A673 (cell line): Measurements from ENCODE around the gene FBN1. TPM values are rescaled to one million over a fixed set of nuclear protein-coding genes. Genes with fewer than 3 reads are reported as not detected.

Experiments used
- BruUV-seq: library from RNA; stranded (reverse); fragments of 400-500 nt; replicated peaks from 2 replicates; lab custom pipeline; 2021; lab: Mats Ljungman, UMichigan
- CTCF ChIA-PET: fragments of 300-600 bp; sonication (Branson Sonifier 250); formaldehyde crosslinking; loops from one replicate; lab custom pipeline; 2022; ENCODE audit warnings: antibody characterized with exemption; lab: Charles Lee
- POLR2A ChIA-PET: fragments of 300-600 bp; sonication (Branson Sonifier 250); formaldehyde crosslinking; loops from one replicate; lab custom pipeline; 2022; ENCODE audit warnings: antibody characterized with exemption; ENCODE audit not compliant: low non-redundant PET; lab: Charles Lee
- DNase-seq: peaks from one replicate; pipeline ENCODE4 v3.0.0-alpha.2; 2015; ENCODE audit warnings: low spot score
- H3K27ac ChIP-seq: fragments of 200-600 bp; sonication (generic); 2 replicates; pipeline ENCODE4 v1.5.1; 2016; ENCODE audit warnings: mixed run types, low read depth, mild to moderate bottlenecking, mixed read lengths, antibody characterized with exemption, low read length; ENCODE audit not compliant: poor library complexity, severe bottlenecking
- H3K27me3 ChIP-seq: fragments of 200-600 bp; sonication (generic); replicated peaks from 2 replicates; pipeline ENCODE4 v1.6.1; 2017; ENCODE audit warnings: mixed run types, low read depth, mild to moderate bottlenecking, mixed read lengths, antibody characterized with exemption, low read length; ENCODE audit not compliant: insufficient read depth, poor library complexity
- H3K36me3 ChIP-seq: fragments of 200-600 bp; sonication (generic); 2 replicates; pipeline ENCODE4 v1.6.1; 2016; ENCODE audit warnings: mixed run types, mild to moderate bottlenecking, mixed read lengths, antibody characterized with exemption, low read length; ENCODE audit not compliant: insufficient read depth, poor library complexity, severe bottlenecking
- H3K4me1 ChIP-seq: fragments of 200-600 bp; sonication (generic); 2 replicates; pipeline ENCODE4 v1.6.1; 2017; ENCODE audit warnings: mixed run types, mild to moderate bottlenecking, mixed read lengths, antibody characterized with exemption, low read length; ENCODE audit not compliant: insufficient read depth, poor library complexity, severe bottlenecking
- H3K4me3 ChIP-seq: fragments of 200-600 bp; sonication (generic); 2 replicates; pipeline ENCODE4 v1.5.1; 2016; ENCODE audit warnings: low read depth, mixed run types, mild to moderate bottlenecking, mixed read lengths, low read length; ENCODE audit not compliant: poor library complexity, severe bottlenecking
- H3K9me3 ChIP-seq: fragments of 200-600 bp; sonication (generic); 2 replicates; pipeline ENCODE4 v1.6.1; 2016; ENCODE audit warnings: mixed run types, low read depth, mild to moderate bottlenecking, mixed read lengths, antibody characterized with exemption, low read length; ENCODE audit not compliant: poor library complexity, severe bottlenecking
- EZH2 ChIP-seq: fragments of 200-600 bp; sonication (generic); IDR thresholded peaks from 2 replicates; pipeline ENCODE4 v1.6.1; 2017; ENCODE audit warnings: borderline replicate concordance, low read depth, mild to moderate bottlenecking, mixed read lengths, antibody characterized with exemption, low read length; ENCODE audit not compliant: poor library complexity, severe bottlenecking
- intact Hi-C: fragments of 100-400 bp; cut with micrococcal nuclease; formaldehyde crosslinking; loops from one replicate; pipeline ENCODE4 v1.10.0; 2022; ENCODE audit not compliant: unreplicated experiment
- total RNA-seq: library from RNA; stranded (reverse); gene quantifications from 2 replicates; pipeline ENCODE4 v1.2.3, GENCODE V29; 2021
- TF ChIP-seq, protein P1 (sequence below): fragments of 300-800, 200-600 bp; sonication (generic); conservative IDR thresholded peaks from 2 replicates; pipeline ENCODE4 v1.5.1; 2017; ENCODE audit warnings: low read depth, mild to moderate bottlenecking, antibody characterized with exemption, low read length, moderate library complexity, mixed read lengths

The FBN1 gene
- total RNA-seq, 1 experiment from 2014 or later = 25.4 TPM

DNA sequence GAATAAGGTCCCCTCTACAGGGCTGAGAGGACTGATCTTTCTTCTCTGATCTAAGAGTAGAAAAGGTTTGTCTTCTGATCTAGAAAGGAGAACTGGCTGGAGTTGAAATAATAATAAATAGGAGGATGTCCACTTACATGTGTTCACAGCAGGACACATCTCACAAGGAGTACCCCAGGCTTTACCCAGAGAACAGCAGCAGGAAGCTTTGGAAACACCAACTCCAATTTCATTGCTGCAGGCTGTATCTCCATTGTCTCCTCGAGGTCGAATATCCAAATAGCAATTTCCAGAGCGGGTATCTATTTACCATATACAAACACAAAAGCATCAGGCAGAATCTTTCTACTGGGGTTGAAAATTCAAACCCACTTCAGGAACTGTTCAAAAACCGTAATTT lies 177.7 kb downstream of the FBN1 start:
- Histone ChIP-seq H3K36me3 (no peaks in the 10 kb centered on the region), H3K4me1 (peaks cover 3% of the 10 kb centered on the region), H3K9me3 (no peaks in the 10 kb centered on the region), H3K4me3 (no peak overlapping the region), H3K27ac (no peak overlapping the region), H3K27me3 (no peaks in the 10 kb centered on the region)
- intact Hi-C loops = no loop called here
- ChIA-PET CTCF (no interaction called here), POLR2A (no interaction called here)
- DNase-seq = no peak
- TF ChIP-seq, protein P1, sequence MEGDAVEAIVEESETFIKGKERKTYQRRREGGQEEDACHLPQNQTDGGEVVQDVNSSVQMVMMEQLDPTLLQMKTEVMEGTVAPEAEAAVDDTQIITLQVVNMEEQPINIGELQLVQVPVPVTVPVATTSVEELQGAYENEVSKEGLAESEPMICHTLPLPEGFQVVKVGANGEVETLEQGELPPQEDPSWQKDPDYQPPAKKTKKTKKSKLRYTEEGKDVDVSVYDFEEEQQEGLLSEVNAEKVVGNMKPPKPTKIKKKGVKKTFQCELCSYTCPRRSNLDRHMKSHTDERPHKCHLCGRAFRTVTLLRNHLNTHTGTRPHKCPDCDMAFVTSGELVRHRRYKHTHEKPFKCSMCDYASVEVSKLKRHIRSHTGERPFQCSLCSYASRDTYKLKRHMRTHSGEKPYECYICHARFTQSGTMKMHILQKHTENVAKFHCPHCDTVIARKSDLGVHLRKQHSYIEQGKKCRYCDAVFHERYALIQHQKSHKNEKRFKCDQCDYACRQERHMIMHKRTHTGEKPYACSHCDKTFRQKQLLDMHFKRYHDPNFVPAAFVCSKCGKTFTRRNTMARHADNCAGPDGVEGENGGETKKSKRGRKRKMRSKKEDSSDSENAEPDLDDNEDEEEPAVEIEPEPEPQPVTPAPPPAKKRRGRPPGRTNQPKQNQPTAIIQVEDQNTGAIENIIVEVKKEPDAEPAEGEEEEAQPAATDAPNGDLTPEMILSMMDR = no peak
- TF ChIP-seq EZH2 = no peak
- BruUV-seq = no TSS peak

DNA sequence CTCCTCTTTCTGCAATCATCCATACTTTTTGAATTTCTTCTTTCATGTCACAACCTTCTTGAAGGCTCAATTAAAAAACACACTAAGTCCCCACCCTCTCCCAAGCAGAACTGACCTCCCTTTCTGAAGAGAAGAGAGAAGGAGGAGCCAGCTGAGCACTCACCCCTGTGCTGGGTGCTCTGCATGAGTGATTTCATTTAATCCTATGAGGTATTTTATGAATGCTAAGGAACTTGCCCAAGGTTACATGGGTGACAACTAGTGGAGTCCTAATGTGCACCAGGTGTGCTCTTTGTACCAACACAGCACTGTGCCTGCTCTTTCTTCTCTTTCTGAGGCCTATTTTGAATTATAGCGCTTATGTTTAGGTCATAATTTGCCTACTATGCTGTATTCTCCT lies 178.7 kb downstream of the FBN1 start:
- no TSS peak for BruUV-seq
- CTCF ChIA-PET = no interaction called here
- POLR2A ChIA-PET = no interaction called here
- Histone ChIP-seq H3K4me3 (no peak overlapping the region), H3K9me3 (no peaks in the 10 kb centered on the region), H3K4me1 (no peaks in the 10 kb centered on the region), H3K27ac (no peak overlapping the region), H3K27me3 (no peaks in the 10 kb centered on the region), H3K36me3 (no peaks in the 10 kb centered on the region)
- TF ChIP-seq, protein P1 = no peak
- intact Hi-C loops = no loop called here
- peak; percentile 29 for DNase-seq

DNA sequence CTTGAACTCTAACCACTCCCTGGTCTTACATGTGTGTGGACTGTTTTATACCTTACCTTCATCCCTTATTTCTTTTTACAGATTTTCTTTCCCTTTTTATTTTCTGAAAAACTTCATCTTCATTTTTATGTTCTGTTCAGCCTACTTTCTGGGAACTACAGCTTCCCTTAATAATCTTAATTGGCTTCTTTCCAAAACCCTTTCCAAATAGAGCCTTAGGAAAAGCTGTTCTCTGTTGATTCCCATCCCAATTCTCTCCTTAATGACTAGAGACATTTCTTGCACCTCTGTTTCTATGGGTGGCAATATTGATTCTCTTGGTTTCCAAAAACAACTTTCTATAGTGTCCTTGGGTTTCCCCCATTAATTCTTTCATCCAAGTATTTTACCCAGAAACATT lies 179.4 kb downstream of the FBN1 start:
- CTCF ChIA-PET = no interaction called here
- no TSS peak for BruUV-seq
- H3K9me3 ChIP-seq = no peaks in the 10 kb centered on the region
- no peaks in the 10 kb centered on the region for H3K27me3 ChIP-seq
- POLR2A ChIA-PET = no interaction called here
- H3K4me3 ChIP-seq = no peak overlapping the region
- TF ChIP-seq, protein P1 = no peak
- TF ChIP-seq EZH2 = no peak
- DNase-seq = no peak
- H3K4me1 ChIP-seq = no peaks in the 10 kb centered on the region
- H3K27ac ChIP-seq = no peak overlapping the region
- intact Hi-C loops = no loop called here
- H3K36me3 ChIP-seq = no peaks in the 10 kb centered on the region
